ENCODE results near the gene GPR75.
"Not testable (repeated sequence)": the region's sequence is repeated elsewhere in the genome, so short reads cannot be mapped to it uniquely, and the experiment has no call there.

The GPR75 gene

DNA sequence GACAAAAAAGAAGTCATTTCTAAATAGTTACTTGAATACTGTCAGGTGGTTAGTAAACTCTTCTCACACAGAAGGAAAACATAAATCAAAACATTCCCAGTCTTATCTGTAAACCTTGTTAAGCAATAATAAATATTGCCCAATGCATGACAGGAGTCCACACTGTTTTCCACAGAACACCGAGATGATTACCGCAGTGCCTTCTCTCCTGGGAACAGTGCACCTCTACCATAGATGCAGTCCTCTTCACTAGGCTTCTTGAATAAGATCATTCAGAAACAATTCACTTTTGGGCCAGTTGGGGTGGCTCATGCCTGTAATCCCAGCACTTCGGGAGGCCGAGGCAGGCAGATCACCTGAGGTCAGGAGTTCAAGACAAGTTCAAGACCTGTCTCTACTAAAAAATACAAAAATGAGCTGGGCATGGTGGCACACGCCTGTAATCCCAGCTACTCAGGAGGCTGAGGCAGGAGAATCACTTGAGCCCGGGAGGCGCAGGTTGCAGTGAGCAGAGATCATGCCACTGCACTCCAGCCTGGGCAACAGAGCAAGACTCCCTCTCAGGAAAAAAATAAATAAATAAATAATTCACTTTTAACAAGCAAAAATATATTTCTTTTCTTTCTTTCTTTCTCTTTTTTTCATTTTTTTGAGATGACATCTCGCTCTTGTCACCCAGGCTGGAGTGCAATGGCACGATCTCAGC lies 8.6 kb downstream of the GPR75 start:
- not testable (repeated sequence) for DNase-seq

GRCh38 chr2:53848062-53848461 lies 11.7 kb downstream of the GPR75 start:
- no peak for DNase-seq

DNA sequence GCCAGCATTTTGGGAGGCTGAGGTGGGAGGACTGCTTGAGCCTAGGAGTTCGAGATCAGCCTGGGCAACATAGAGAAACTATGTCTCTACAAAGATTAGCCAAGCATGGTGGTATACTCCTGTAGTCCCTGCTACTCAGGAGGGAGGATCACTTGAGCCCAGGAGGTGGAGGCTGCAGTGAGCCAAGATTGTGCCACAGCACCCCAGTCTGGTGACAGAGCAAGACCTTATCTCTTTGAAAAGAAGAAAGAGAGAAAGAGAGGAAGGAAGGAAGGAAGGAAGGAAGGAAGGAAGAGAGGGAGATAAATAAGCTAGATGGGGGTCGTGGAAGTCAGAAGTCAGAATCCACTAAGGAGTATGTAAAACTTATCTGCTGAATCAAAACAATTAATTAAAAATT lies 16.2 kb downstream of the GPR75 start:
- no peak for DNase-seq

DNA sequence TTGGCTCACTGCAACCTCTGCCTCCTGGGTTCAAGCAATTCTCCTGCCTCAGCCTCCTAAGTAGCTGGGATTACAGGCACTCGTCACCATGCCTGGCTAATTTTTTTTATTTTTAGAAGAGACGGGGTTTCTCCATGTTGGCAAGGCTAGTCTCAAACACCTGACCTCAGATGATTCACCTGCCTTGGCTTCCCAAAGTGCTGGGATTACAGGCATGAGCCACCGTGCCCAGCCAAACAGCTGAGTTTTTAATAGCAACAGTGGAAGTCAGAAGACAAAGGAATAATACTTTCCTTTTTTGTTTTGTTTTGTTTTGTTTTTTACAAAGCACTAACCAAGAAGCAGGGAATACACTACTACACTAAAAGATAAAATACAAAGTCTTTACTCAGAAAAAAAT lies 16.9 kb downstream of the GPR75 start:
- DNase-seq: no peak

GRCh38 chr2:53841651-53842050 lies 18.1 kb downstream of the GPR75 start:
- DNase-seq: not testable (repeated sequence)

DNA sequence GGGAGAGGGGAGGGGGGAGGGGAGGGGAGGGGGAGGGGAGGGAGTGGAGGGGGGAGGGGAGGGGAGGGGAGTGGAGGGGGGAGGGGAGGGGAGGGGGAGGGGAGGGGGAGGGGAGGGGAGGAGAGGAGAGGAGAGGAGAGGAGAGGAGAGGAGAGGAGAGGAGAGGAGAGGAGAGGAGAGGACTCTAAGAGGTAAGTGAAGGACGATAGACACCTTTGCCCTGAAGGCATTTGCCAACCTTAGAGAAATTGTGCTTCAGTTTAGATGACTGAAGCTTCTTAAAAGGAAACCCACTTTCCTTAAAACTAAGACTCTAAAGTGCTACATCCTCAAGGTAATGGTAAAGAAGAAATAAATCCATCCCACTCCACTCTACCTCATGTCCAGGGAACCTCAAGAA lies 19.2 kb downstream of the GPR75 start:
- DNase-seq: no peak

GRCh38 chr2:53829980-53830290 lies 29.8 kb downstream of the GPR75 start:
- DNase-seq: not testable (repeated sequence)

GRCh38 chr2:53829273-53829979 lies 30.3 kb downstream of the GPR75 start:
- no peak for DNase-seq

DNA sequence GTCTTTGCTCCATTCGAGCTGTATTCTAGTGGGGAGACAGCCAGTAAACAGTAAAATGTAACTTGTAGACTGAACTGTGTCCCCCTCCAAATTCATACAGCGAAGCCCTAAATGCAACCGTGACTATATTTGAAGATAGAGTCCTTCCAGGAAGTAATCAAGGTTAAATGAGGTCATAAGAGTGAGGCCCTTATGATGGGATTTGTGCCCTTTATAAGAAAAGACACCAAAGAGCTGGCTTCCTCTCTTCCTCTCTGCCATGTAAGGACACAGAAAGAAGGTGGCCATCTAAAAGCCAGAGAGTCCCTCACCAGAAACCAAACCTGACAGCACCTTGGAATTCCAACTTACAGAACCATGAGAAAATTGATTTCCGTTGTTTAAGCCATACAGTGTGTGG lies 31.4 kb downstream of the GPR75 start:
- no peak for DNase-seq

- no peak for DNase-seq
Measured at GRCh38 chr2:53827398-53828175, 32.2 kb downstream of the GPR75 start.

GRCh38 chr2:53826587-53827397 lies 33.0 kb downstream of the GPR75 start:
- DNase-seq: no peak

- DNase-seq: no peak
Measured at GRCh38 chr2:53826030-53826410, 33.7 kb downstream of the GPR75 start.

DNA sequence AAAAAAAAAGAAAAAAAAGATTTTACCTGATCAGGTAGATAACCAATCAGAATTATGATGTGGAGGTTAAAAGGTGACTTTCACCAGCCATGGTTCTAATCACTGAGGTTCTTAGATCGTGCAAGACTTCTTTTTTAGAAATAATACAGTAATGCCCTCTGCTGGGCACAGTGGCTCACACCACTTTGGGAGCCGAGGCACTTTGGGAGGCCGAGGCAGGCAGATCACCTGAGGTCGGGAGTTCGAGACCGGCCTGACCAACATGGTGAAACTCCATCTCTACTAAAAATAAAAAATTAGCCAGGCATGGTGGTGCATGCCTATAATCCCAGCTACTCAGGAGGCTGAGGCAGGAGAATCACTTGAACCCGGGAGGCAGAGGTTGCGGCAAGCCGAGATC lies 36.1 kb downstream of the GPR75 start:
- DNase-seq: not testable (repeated sequence)

GRCh38 chr2:53821810-53822209 lies 38.0 kb downstream of the GPR75 start:
- DNase-seq: no peak

- no peak for DNase-seq
Measured at GRCh38 chr2:53820711-53821110, 39.1 kb downstream of the GPR75 start.

DNA sequence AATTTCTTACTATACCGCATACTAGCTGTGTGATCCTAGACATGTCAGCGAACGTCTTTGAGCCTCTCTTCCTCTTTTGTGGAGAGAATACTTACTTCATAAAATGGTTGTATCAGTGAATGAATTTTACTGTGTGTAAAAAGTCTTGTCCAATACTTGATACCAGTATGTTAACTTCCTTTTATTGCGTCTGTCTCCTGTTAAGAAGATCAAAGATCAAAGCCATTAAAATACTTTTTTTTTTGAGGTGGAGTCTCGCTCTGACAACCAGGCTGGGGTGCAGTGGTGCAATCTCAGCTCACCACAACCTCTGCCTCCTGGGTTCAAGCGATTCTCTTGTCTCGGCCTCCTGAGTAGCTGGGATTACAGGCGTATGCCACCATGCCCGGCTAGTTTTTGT lies 39.7 kb downstream of the GPR75 start:
- no peak for DNase-seq

- DNase-seq: no peak
Measured at GRCh38 chr2:53819634-53820033, 40.1 kb downstream of the GPR75 start.

DNA sequence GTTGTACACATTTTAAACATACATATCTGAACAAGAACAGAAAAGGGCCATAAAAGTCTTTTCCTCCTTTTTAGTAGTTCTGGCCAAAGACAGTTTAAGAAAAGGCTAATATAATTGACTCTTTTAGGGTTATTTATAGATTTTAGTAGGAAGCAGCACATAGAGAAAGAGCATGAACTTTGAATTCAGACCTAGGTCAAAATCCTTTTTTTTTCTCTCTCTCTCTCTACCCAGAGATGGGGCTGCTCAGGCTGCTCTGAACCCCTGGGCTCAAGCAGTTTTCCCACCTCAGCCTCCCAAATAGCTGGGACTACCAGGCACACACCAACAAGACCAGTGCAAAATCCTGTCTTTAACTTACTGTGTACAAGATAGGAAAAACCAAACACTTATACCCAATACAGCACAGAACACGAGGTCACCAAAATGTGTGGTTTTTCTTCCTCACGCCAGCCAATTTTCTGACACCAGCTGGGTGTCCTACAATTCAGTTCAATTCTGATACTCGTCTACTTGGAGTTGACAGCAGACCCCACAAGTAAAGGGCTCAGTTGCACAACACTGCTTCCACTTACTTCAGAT lies 40.8 kb downstream of the GPR75 start:
- no peak for DNase-seq

DNA sequence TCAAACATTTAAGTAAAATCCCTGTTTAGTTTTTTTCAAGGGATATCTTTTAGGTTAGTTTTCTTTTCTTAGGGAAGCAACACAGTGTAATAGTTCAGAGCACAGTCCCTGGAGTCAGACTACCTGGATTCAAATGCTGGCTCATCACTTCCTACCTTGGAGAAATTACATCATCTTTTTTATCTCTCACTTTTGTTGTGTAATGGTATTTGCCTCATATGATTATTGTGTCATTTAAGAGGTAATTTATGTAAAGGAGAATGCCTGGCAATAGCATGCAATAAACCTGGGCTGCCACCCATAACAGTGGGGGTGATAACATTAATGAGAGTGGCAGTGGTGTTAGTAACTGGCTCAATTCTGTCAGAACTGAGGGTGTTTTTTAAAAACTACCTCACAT lies 46.6 kb downstream of the GPR75 start:
- DNase-seq: no peak

DNA sequence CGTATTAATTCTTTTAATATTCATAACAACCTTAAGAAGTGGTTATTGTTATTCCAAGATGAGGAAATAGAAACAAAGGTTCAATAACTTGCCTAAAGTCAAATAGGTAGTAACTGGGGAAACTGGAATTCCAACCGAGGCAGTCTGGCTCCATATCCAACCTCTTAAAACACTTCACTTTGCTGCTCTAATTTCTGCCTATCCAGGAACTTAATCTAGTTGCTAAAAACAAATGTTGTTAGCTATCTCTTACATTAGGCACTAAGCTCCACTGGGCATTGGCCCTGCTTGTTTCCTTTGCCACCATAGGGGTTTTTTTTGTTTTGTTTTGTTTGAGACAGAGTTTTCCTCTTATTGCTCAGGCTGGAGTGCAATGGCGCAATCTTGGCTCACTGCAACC lies 48.2 kb downstream of the GPR75 start:
- no peak for DNase-seq

Measured in NCI-H510A (cell line).